Measurements from ENCODE around the gene FILIP1L. TPM values are rescaled to one million over a fixed set of nuclear protein-coding genes. Genes with fewer than 3 reads are reported as not detected.

FILIP1L gene
- total RNA-seq, 1 donor from 2014 or later, result 4.5 TPM

GRCh38 chr3:100033903-100034471, 80.3 kb downstream of the FILIP1L start:
- Mint-ChIP-seq H3K27me3 (ENCODE audit: low read depth) (no peaks in the 10 kb centered on the region), H3K4me1 (ENCODE audit: low read depth) (peaks cover 18% of the 10 kb centered on the region), H3K9me3 (no peaks in the 10 kb centered on the region), H3K27ac (no peak overlapping the region), H3K4me3 (ENCODE audit: low read depth) (no peak overlapping the region), H3K36me3 (ENCODE audit: low read depth) (no peaks in the 10 kb centered on the region)
- intact Hi-C loops (cut with micrococcal nuclease), result no loop called here
- no peak for DNase-seq (ENCODE audit: low spot score)

GRCh38 chr3:100033184-100033583, 81.1 kb downstream of the FILIP1L start:
- no peaks in the 10 kb centered on the region for H3K36me3 Mint-ChIP-seq (ENCODE audit: low read depth)
- no peaks in the 10 kb centered on the region for H3K27me3 Mint-ChIP-seq (ENCODE audit: low read depth)
- peaks cover 18% of the 10 kb centered on the region for H3K4me1 Mint-ChIP-seq (ENCODE audit: low read depth)
- H3K27ac Mint-ChIP-seq, result no peak overlapping the region
- H3K4me3 Mint-ChIP-seq (ENCODE audit: low read depth), result no peak overlapping the region
- H3K9me3 Mint-ChIP-seq, result no peaks in the 10 kb centered on the region
- DNase-seq (ENCODE audit: low spot score), result no peak
- intact Hi-C loops (cut with micrococcal nuclease), result no loop called here

- intact Hi-C loops (cut with micrococcal nuclease), result no loop called here
- Mint-ChIP-seq H3K27me3 (ENCODE audit: low read depth) (no peaks in the 10 kb centered on the region), H3K27ac (no peak overlapping the region), H3K9me3 (no peaks in the 10 kb centered on the region), H3K4me3 (ENCODE audit: low read depth) (no peak overlapping the region), H3K4me1 (ENCODE audit: low read depth) (peaks cover 18% of the 10 kb centered on the region), H3K36me3 (ENCODE audit: low read depth) (no peaks in the 10 kb centered on the region)
- no peak for DNase-seq (ENCODE audit: low spot score)
Measured at GRCh38 chr3:100032243-100032642, 82.1 kb downstream of the FILIP1L start.

GRCh38 chr3:100030914-100031425, 83.3 kb downstream of the FILIP1L start:
- H3K36me3 Mint-ChIP-seq (ENCODE audit: low read depth), result no peaks in the 10 kb centered on the region
- peak overlapping the region; percentile 31 for H3K27ac Mint-ChIP-seq
- DNase-seq (ENCODE audit: low spot score), result no peak
- intact Hi-C loops (cut with micrococcal nuclease), result loop anchor here (2.0 kb wide), 1 partner anchor 60 kb away; no protein-coding TSS in a partner anchor
- no peaks in the 10 kb centered on the region for H3K9me3 Mint-ChIP-seq
- H3K4me1 Mint-ChIP-seq (ENCODE audit: low read depth), result peaks cover 18% of the 10 kb centered on the region
- H3K27me3 Mint-ChIP-seq (ENCODE audit: low read depth), result no peaks in the 10 kb centered on the region
- H3K4me3 Mint-ChIP-seq (ENCODE audit: low read depth), result no peak overlapping the region

- Mint-ChIP-seq H3K27me3 (ENCODE audit: low read depth) (no peaks in the 10 kb centered on the region), H3K4me1 (ENCODE audit: low read depth) (peaks cover 18% of the 10 kb centered on the region), H3K4me3 (ENCODE audit: low read depth) (no peak overlapping the region), H3K27ac (no peak overlapping the region), H3K36me3 (ENCODE audit: low read depth) (no peaks in the 10 kb centered on the region), H3K9me3 (no peaks in the 10 kb centered on the region)
- intact Hi-C loops (cut with micrococcal nuclease), result loop anchor here (2.0 kb wide), 1 partner anchor 60 kb away; no protein-coding TSS in a partner anchor
- no peak for DNase-seq (ENCODE audit: low spot score)
Measured at GRCh38 chr3:100030346-100030745, 84.0 kb downstream of the FILIP1L start.

- intact Hi-C loops (cut with micrococcal nuclease), result loop anchor here (2.0 to 5.0 kb wide), 3 partner anchors 59 to 202 kb away; no protein-coding TSS in a partner anchor
- Mint-ChIP-seq H3K36me3 (ENCODE audit: low read depth) (no peaks in the 10 kb centered on the region), H3K27ac (no peak overlapping the region), H3K27me3 (ENCODE audit: low read depth) (no peaks in the 10 kb centered on the region), H3K9me3 (no peaks in the 10 kb centered on the region), H3K4me3 (ENCODE audit: low read depth) (no peak overlapping the region), H3K4me1 (ENCODE audit: low read depth) (peaks cover 18% of the 10 kb centered on the region)
- DNase-seq (ENCODE audit: low spot score), result no peak
Measured at GRCh38 chr3:100029689-100030088, 84.6 kb downstream of the FILIP1L start.

GRCh38 chr3:100029052-100029451, 85.2 kb downstream of the FILIP1L start:
- Mint-ChIP-seq H3K4me1 (ENCODE audit: low read depth) (peaks cover 18% of the 10 kb centered on the region), H3K9me3 (no peaks in the 10 kb centered on the region), H3K36me3 (ENCODE audit: low read depth) (no peaks in the 10 kb centered on the region), H3K27me3 (ENCODE audit: low read depth) (no peaks in the 10 kb centered on the region), H3K27ac (no peak overlapping the region), H3K4me3 (ENCODE audit: low read depth) (no peak overlapping the region)
- no peak for DNase-seq (ENCODE audit: low spot score)
- intact Hi-C loops (cut with micrococcal nuclease), result loop anchor here (2.0 to 5.0 kb wide), 2 partner anchors 156 to 202 kb away; no protein-coding TSS in a partner anchor

DNA sequence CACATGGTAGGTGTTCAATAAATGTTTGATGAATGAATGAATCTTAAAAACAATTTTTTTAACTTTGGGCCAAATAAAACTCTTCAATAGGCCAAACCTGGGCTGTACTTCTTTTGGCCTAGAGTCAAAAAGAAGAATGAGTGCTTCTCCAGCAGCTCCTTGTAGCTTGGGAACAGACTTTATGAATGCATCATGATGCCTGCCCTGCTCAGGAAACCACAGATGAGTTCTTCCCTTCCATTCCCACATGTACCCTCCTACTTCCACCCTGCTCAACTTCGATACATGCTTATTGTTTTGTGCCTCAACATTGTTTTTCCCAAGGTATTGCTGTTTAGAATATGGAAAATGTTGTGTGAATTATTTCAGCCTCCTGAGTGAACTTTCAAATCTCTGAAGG, 87.0 kb downstream of the FILIP1L start:
- no peaks in the 10 kb centered on the region for H3K27me3 Mint-ChIP-seq (ENCODE audit: low read depth)

GRCh38 chr3:100024520-100025303, 89.6 kb downstream of the FILIP1L start:
- Mint-ChIP-seq H3K36me3 (ENCODE audit: low read depth) (peaks cover 3% of the 10 kb centered on the region), H3K9me3 (no peaks in the 10 kb centered on the region), H3K27ac (no peak overlapping the region), H3K4me3 (ENCODE audit: low read depth) (no peak overlapping the region), H3K4me1 (ENCODE audit: low read depth) (peaks cover 2% of the 10 kb centered on the region), H3K27me3 (ENCODE audit: low read depth) (no peaks in the 10 kb centered on the region)
- intact Hi-C loops (cut with micrococcal nuclease), result loop anchor here (5.0 kb wide), 1 partner anchor 197 kb away; no protein-coding TSS in a partner anchor
- DNase-seq (ENCODE audit: low spot score), result no peak

More for the DNA sequence above, 87.0 kb downstream of the FILIP1L start:
- intact Hi-C loops (cut with micrococcal nuclease), result loop anchor here (5.0 kb wide), 1 partner anchor 200 kb away; no protein-coding TSS in a partner anchor
- Mint-ChIP-seq H3K27ac (no peak overlapping the region), H3K36me3 (ENCODE audit: low read depth) (no peaks in the 10 kb centered on the region), H3K4me3 (ENCODE audit: low read depth) (no peak overlapping the region), H3K4me1 (ENCODE audit: low read depth) (peaks cover 16% of the 10 kb centered on the region), H3K9me3 (no peaks in the 10 kb centered on the region)
- DNase-seq (ENCODE audit: low spot score), result no peak

- Mint-ChIP-seq H3K4me1 (ENCODE audit: low read depth) (peaks cover 6% of the 10 kb centered on the region), H3K9me3 (no peaks in the 10 kb centered on the region)
- DNase-seq (ENCODE audit: low spot score), result no peak
Measured at GRCh38 chr3:100023595-100023994, 90.7 kb downstream of the FILIP1L start.

DNA sequence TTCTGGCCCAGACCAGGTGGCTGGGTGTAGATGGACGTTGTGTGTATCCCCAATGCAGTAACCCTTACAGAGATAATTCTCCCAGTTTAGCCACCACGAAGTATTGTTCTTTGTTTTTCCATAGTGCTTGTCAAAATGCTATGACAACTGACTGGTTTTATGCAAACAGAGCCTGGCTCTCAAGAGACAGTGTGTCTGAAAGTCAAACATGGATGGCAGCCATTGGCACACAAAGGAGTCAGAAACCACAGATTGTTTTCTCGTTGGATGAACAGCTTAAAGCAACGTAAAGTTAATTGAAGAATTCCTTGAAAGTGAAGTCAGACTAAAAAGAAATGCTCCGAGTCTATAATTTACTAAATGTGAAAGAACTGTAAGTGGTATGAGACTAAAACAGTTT, 91.2 kb downstream of the FILIP1L start:
- intact Hi-C loops (cut with micrococcal nuclease), result no loop called here
- H3K4me3 Mint-ChIP-seq (ENCODE audit: low read depth), result no peak overlapping the region
- no peak for DNase-seq (ENCODE audit: low spot score)
- H3K9me3 Mint-ChIP-seq, result no peaks in the 10 kb centered on the region
- H3K36me3 Mint-ChIP-seq (ENCODE audit: low read depth), result peaks cover 3% of the 10 kb centered on the region
- peaks cover 7% of the 10 kb centered on the region for H3K4me1 Mint-ChIP-seq (ENCODE audit: low read depth)
- no peak overlapping the region for H3K27ac Mint-ChIP-seq
- no peaks in the 10 kb centered on the region for H3K27me3 Mint-ChIP-seq (ENCODE audit: low read depth)

More at GRCh38 chr3:100023595-100023994, 90.7 kb downstream of the FILIP1L start:
- Mint-ChIP-seq H3K27me3 (ENCODE audit: low read depth) (no peaks in the 10 kb centered on the region), H3K36me3 (ENCODE audit: low read depth) (peaks cover 3% of the 10 kb centered on the region), H3K4me3 (ENCODE audit: low read depth) (no peak overlapping the region), H3K27ac (no peak overlapping the region)
- intact Hi-C loops (cut with micrococcal nuclease), result no loop called here

DNA sequence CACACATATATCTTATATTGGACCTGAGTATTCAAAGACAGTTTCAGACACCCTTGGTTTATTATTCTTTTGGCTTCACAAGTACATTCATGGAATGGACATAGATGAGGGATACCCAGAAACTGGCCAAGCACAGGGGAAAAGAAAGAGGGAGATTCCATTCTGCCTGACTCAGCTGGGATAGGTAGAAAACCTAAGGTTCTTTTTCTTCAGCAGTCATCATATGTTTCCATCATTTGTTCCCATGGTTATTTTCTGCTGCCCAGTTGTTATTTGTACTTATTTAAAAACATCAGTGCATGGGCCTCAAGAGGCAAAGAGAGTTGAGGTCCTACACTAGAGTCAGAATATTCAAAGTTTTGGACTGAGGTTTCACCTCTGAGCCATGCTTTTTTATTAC, 91.8 kb downstream of the FILIP1L start:
- DNase-seq (ENCODE audit: low spot score), result no peak
- Mint-ChIP-seq H3K36me3 (ENCODE audit: low read depth) (peaks cover 3% of the 10 kb centered on the region), H3K27me3 (ENCODE audit: low read depth) (no peaks in the 10 kb centered on the region), H3K9me3 (no peaks in the 10 kb centered on the region), H3K4me3 (ENCODE audit: low read depth) (no peak overlapping the region), H3K27ac (no peak overlapping the region), H3K4me1 (ENCODE audit: low read depth) (peaks cover 7% of the 10 kb centered on the region)
- intact Hi-C loops (cut with micrococcal nuclease), result no loop called here
